HL-60/S4 treated with phorbol 12-myristate 13-acetate at 8.2 ng/mL for 4 days and 3 days (cell line): ENCODE results near the gene MARCHF10.

ENCODE experiments used
- in situ Hi-C: fragments of 300-500 bp; cut with MboI; formaldehyde crosslinking; loops from 2 replicates; pipeline ENCODE4 v1.15.0; 2022; ENCODE audit warnings: low sequenced_read_pairs

MARCHF10 gene

DNA sequence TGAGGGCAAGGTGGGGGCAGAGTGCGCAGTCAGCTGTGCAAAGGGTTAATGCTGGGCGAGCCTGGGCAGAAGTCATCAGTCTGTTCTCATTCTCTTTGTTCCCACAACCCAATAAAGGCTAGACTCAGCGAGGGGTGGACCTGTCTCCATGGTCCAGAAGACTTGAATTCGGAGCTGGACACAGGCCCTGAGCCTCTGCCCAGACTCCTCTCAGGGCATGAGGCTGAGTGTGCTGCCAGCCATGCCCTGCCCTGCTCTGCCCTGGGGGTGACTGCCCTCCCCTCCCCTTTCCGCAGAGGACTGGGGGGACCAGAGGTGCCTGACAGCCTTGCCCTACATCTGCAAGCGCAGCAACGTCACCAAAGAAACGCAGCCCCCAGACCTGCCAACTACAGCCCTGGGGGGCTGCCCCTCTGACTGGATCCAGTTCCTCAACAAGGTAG is 126.2 kb downstream of the MARCHF10 start:
- in situ Hi-C loops: loop anchor here (25.0 kb wide), 1 partner anchor 730 kb away; no protein-coding TSS in a partner anchor

DNA sequence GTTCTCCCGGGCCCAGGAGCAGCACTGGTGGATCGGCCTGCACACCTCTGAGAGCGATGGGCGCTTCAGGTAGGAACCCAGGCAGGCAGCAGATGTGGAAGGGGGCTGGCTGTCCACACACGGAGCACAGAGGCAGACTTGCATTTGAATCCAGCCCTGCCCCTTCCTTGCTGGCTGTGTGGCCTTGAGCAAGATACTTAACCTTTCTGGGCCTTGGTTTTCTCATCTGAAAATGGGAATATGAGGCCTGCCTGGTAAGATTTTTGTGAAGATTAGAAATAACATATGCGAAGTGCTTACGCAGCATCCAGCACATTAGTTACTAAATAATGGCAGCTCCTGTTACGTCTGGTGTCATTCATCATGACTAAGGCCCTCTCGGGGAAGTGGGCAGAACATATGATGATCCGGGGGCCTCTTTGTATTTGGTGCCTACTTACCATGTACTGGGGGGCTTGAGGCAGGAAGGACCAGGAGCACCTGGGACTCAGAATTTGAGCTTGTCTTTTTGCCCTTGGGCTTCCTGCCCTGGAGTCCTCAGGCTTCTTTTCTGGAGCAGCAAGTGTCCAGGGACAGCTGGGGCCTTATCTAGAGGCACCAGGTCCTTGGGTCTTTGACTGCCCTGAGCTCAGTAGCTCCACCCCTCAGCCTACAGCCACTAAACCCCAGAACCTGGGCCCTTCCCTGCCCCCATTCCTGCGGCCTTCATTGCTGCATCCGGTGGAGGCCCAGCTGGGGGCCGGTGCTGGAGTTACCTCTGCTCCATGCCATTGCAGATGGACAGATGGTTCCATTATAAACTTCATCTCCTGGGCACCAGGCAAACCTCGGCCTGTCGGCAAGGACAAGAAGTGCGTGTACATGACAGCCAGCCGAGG is 126.8 kb downstream of the MARCHF10 start:
- in situ Hi-C loops: loop anchor here (25.0 kb wide), 1 partner anchor 731 kb away; no protein-coding TSS in a partner anchor

DNA sequence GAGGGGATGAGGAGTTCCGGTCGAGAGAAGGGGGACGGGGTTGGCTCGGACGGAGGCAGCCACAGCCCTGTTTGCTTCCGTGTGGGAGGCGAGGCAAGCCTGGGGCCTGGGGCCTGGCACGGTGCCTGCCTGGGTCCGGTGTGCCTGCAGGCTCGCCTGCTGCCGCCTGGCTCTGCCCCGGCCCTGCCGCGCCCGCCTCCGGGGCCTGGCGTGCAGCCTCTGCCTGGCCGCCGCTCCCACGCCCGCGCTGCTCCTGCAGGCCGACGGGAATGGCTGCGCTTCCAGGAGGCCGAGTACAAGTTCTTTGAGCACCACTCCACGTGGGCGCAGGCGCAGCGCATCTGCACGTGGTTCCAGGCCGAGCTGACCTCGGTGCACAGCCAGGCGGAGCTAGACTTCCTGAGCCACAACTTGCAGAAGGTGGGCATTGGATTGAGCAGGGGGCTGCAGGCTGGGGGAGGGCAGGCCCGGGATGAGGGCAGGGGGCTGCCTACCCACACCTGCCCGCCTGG is 127.5 kb downstream of the MARCHF10 start:
- in situ Hi-C loops: loop anchor here (25.0 kb wide), 1 partner anchor 732 kb away; no protein-coding TSS in a partner anchor

DNA sequence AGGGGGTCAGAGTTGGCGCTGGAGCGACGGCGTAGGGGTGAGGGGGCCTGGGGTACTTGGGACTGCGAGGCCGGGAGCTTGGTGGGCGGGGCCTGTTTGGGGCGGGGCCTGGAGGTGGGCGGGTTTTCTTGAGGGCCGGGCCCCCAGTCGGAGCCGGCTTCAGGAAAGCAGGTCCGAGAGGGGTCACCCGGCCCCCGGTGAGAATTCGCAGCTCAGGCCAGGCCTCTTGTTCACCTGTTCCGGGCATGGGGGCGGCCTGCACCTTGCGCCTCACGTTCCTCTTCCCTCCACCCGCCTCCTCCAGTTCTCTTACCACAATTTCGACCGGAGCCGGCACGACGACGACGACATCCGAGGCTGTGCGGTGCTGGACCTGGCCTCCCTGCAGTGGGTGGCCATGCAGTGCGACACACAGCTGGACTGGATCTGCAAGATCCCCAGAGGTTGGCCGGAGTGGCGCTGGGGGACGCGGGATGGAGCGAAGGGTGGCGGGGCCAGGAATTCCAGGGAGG is 128.2 kb downstream of the MARCHF10 start:
- in situ Hi-C loops: loop anchor here (25.0 kb wide), 1 partner anchor 732 kb away; no protein-coding TSS in a partner anchor

DNA sequence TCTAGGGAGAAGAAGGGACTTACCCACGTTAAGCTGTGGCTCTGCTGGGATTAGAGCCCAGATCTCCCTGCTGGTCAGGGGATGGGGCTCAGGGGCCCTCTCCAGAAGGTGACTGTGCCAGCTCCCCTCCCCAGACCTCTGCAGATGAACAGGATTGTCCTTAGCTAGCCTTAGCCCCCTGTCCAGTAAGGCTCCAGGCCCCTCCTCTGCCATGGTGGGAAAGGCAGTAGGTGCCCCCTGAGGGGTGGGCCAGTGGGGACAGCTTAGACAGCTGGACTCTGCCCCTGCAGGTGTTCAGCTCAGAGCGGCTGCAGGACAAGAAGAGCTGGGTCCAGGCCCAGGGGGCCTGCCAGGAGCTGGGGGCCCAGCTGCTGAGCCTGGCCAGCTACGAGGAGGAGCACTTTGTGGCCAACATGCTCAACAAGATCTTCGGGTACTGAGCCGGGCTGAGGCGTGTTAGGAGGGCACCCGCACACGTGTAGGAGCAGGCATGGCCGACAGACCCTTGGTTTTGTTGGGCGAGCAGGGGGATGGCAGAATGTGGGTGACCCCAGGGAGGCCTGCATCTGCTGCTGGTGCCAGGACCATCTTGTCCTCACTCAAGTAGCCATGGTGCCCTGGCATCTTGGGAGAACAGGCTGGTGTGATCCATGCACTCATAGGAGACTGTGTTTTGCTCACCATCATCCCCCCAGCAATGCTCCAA is 129.7 kb downstream of the MARCHF10 start:
- in situ Hi-C loops: loop anchor here (25.0 kb wide), 1 partner anchor 734 kb away; no protein-coding TSS in a partner anchor

DNA sequence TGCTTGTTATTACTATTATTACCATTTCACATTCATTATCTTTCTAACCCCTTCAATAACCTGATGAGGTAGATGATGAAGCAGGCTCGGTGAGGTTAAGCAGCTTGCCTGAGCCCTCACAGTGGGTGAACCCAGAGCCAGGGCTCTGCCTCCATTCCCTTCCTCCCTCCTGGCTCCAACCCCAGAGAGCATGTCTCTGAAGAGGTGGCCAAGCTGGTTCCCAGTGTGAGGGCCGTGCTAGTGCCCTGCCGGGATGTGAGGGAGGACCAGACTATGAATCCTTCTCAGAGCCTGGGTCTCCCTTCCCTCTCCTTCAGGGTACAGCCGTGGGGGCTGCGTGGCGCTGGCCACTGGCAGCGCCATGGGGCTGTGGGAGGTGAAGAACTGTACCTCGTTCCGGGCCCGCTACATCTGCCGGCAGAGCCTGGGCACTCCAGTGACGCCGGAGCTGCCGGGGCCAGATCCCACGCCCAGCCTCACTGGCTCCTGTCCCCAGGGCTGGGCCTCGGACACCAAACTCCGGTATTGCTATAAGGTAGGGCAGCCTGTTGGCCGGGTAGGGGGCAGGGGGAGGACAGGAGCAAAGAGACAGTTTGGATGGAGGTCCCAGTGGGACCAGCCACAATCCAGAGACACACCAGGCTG is 131.0 kb downstream of the MARCHF10 start:
- in situ Hi-C loops: loop anchor here (25.0 kb wide), 1 partner anchor 735 kb away; no protein-coding TSS in a partner anchor

DNA sequence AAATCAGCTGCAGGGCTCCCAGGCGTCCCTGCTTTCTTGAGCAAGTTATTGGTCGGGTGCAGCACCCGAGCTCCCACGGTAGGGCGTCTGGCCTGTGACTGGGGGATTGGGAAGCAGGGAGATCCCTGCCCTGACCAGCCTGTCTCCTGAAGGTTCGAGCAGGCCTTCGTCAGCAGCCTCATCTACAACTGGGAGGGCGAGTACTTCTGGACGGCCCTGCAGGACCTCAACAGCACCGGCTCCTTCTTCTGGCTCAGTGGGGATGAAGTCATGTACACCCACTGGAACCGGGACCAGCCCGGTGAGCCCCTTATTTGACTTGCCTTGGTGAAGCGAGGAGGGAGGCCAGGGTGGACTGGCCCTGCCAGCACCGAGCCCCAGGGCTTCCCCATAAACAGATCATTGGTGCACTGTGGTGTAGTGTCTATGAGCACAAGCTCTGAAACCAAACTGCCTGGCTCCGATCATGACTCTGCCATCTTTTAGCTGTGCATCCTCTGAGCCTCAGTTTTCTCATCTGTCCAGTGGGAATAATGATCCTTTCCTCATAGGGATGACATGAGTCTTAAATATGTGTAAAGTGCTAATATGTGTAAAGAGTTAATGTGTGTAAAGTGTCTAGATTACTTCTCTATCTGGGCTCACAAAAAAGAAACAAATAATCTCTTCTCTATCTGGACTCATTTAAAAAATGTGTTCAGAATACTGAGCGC is 131.7 kb downstream of the MARCHF10 start:
- in situ Hi-C loops: loop anchor here (25.0 kb wide), 1 partner anchor 736 kb away; no protein-coding TSS in a partner anchor

DNA sequence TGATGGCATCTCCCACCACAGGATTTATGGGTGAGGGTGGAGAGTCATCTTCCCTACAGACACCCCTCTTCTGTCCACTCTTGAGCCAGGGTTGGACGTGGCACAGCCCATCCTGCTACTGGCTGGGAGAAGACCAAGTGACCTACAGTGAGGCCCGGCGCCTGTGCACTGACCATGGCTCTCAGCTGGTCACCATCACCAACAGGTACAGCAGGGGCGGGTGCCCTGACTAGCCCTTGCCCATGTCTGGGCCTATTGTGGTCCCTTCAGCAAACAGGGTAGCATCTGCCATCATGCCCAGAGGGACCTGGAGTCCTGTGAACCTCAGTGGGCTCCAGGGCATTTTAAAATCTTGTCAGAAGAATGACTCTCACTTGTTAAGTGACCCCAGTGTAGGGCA is 132.4 kb downstream of the MARCHF10 start:
- in situ Hi-C loops: loop anchor here (25.0 kb wide), 1 partner anchor 737 kb away; no protein-coding TSS in a partner anchor

DNA sequence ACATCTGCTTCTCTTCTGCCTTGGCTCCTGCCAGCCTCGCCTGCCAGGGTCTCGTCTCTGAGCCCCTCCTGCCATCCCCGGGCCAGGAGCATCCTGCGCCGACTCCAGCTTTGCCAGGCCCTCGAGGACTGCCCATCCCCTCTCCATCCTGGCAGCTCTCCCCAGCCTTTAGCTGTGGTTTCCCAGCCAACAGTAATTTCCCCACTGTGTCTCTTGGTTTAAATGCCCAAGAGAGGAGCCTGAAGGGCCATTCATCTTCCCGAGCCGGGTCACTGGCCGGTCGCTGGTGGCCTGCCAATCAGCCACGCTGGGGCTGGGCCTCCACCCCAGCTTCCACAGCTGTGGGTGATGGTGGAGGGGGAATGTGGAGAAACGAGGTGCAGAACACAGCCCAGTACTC is 132.9 kb downstream of the MARCHF10 start:
- in situ Hi-C loops: loop anchor here (25.0 kb wide), 1 partner anchor 737 kb away; no protein-coding TSS in a partner anchor

DNA sequence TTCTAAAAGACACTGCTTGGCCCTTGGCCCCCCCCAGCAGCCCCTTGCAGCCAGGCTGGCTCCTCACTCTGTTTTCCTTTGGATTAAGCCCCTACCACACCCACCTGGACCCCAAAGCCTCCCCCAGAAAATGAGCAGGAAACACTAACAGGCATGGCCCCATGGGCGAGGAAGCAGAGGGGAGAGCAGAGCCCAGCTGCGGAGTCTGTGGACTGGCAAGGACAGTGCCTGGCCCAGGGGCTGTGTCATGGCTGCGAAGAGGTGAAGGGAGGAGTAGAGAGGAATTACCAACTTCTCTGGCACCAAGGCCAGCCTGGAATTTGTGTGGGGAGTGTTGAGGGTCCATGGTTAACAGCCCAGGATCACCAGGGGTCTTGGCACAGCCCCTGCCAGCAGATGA is 133.3 kb downstream of the MARCHF10 start:
- in situ Hi-C loops: loop anchor here (25.0 kb wide), 1 partner anchor 737 kb away; no protein-coding TSS in a partner anchor

DNA sequence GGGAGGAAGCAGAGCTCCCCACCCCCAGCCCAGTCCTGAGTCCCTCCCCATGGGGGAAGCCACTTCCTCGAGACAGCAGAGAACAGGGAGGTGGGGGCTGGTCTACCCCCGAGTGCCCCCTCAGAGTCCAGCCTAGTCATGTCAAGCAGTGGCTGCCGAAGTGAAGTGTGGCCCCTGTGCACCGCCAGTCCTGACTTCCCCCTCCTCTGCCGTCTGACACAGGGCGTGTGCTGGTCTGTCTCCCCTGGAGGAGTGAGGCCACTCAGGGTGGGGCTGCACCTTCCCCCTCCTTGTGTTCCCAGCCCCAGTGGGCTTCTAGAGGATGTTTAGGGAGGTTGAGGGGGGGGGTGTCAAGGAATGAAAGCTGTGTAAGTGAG is 133.8 kb downstream of the MARCHF10 start:
- in situ Hi-C loops: no loop called here

DNA sequence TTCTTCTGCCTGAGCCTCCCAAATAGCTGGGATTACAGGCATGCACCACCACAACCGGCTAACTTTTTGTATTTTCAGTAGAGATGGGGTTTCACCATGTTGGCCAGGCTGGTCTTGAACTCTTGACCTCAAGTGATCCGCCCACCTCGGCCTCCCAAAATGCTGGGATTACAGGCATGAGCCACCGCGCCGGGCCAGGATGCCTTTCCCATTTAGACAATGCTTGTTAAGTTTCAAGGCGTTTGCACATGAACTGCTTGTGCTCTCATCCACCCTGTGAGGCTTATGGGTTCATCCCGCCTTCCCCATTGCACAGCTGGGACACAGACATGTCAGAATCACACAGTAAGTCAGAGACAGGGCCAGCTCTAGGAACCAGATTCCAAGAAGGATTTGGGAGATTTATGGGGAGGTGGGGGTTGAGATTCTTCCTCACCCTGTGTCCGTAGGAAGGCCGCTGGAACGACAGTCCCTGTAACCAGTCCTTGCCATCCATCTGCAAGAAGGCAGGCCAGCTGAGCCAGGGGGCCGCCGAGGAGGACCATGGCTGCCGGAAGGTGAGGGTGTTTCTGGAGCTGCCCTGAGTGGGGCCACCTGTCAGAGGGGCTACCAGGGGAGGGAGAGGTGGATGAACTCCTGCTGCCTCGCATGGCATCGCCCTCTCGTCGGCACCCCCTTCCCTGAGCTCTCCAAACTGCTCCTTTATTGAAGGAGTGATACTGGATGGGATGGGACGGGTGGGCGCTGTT is 134.3 kb downstream of the MARCHF10 start:
- in situ Hi-C loops: no loop called here

DNA sequence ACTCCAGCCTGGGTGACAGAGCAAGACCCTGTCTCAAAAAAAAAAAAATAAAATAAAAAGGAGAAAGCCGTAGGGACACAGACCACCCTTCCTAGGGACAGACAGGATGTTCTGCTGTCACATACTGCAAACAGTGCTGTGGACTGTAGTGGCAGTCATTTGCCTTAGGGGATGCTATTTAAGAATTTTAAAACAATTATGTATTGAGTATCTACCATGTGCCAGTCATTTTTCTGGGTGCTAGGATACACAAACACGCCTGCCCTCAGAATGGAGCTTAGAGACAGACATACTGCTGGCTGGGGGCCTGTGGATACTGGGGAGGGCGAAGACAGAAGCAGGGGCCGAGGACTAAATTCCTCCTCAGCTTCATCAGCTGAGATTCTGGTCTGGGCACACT is 135.2 kb downstream of the MARCHF10 start:
- in situ Hi-C loops: no loop called here

DNA sequence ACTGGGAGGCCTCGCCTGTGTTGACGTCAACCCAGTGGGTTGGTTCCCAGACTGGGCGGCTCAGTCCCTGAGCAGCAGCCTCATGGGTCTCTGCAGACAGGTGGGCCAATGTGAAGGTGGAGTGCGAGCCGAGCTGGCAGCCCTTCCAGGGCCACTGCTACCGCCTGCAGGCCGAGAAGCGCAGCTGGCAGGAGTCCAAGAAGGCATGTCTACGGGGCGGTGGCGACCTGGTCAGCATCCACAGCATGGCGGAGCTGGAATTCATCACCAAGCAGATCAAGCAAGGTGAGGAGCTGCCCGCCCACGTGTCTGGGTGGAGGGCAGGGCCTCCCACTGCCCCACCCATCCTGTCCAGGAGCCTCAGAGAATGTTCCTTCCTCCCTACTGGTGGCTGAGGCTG is 136.6 kb downstream of the MARCHF10 start:
- in situ Hi-C loops: no loop called here

DNA sequence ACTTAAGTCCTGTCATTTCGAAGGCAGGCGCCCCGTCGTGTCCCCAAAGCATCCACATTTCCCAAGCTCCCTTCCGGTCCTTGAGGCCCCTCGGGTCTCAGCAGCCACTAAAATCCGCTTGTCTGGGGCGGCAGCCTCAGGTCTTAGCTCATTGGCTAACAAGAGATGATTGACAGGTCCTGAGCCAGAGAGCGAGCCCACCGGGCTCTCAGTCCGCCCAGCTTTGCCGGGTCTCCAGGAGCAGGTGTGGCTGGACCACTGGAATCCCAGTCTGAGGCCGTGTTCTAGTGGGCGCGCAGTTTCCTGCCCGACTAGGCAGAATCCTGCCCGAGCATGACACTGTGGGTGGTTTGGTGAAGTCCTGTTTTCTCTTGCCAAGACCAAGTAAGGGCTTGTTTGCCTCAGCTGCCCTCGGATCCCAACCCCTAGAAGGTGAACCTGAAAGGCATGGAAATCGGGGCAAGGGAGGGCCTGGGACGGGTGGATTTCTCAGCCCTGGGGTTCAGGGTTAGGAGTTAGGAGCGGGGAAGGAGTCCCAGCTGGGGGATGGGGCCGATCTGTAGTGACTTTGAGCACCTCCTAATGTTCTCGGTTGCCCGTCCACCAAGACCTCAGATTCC is 137.8 kb downstream of the MARCHF10 start:
- in situ Hi-C loops: no loop called here

DNA sequence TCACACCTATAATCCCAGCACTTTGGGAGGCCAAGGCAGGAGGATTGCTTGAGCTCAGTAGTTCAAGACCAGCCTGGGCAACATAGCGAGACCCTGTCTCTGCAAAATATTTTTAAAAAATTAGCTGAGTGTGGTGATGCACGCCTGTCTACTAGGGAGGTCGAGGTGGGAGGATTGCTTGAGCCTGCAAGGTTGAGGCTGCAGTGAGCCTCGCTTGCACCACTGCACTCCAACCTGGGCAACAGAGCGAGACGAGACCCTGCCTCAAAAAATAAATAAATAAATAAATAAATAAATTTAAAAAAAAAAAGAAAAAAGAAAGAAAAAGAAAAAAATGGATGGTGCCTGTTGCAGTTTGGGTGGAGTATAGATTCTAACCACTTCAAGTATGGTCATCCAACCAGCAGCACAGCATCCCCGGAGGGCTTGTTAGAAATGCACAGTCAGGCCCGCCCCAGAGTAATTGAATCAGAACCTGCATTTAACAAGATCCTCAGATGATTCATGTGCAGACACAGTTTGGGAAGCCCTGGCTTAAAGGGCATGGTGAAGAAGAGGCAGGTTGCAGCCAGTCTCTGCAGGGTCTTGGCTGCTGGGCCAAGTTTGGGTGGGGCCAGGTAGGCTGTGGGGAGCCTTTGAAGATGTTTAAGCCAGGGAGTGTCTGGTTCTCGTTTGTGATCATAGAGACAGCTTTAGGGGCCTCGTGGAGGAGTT is 139.9 kb downstream of the MARCHF10 start:
- in situ Hi-C loops: no loop called here

DNA sequence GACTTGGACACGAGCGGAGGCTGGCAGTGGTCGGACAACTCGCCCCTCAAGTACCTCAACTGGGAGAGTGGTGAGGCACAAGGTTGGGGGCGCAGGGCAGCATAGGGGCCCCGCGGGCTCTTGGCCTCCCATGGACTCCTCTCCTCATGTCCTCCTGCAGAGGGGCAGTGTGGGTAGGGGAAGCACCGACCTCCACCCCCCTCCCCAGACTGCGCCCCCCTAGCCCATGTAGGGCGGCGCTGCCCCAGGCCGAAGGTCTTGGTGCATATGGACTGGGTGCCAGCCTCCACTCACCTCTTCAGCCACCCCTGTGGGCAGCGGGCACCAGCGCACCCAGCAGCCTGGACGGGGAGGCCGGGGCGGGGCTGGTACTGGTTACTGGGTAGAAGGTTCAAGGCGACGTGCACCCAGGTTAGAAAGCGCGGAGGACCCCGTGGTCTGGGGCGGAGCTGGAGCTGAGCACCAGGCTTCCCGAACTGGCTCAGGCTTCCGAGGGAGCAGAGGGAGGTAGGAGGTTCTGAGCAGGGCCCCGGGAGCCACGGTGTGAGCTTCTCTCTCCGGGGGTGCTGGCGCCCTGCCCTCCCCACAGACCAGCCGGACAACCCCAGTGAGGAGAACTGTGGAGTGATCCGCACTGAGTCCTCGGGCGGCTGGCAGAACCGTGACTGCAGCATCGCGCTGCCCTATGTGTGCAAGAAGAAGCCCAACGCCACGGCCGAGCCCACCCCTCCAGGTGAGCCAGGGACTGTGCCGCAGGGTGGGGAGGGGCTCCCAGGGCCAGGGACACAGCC is 141.1 kb downstream of the MARCHF10 start:
- in situ Hi-C loops: no loop called here
